HL-60 (cell line): Measurements from ENCODE around the gene CPSF3.

Experiments used
- CTCF ChIP-seq: IDR thresholded peaks from one replicate; pipeline ENCODE4 v1.5.1; 2011; ENCODE audit warnings: low read length, control low read depth, inconsistent platforms; ENCODE audit not compliant: insufficient read depth
- POLR2AphosphoS5 ChIP-seq: IDR thresholded peaks from 2 replicates; pipeline ENCODE4 v1.6.1; 2012; ENCODE audit warnings: low read depth
- REST ChIP-seq: IDR thresholded peaks from 2 replicates; pipeline ENCODE4 v1.6.1; 2012; ENCODE audit warnings: low read depth; ENCODE audit not compliant: insufficient replicate concordance

- TF ChIP-seq CTCF (no peak), POLR2AphosphoS5 (no peak), REST (no peak)
Measured at GRCh38 chr2:9388950-9389911, 34.2 kb upstream of the CPSF3 start.
